ENCODE data around the gene ATP6V0A1.
"Not testable (repeated sequence)": the region's sequence is repeated elsewhere in the genome, so short reads cannot be mapped to it uniquely, and the experiment has no call there.

The ATP6V0A1 gene

DNA sequence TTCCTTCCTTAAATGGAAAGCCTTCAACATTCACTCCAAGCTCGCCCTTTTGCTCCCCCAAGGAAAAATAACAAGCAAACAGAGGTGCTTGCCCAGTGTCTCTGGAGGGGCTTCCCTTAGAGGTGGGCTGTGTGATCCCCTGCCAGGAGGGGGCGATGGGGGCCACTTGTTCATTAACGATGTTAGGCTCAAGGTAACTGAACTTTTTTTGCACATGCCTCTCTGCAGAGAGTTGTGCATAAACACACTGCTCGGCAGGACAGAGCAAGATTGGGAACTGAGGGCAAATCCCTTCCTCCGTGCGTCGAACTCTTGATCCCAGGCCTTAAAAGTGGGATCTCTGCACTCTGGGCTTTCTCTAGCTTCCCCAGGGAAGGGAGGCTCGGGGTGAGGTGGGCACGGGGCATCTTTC is 61.9 kb downstream of the ATP6V0A1 start:
- no peak for DNase-seq

DNA sequence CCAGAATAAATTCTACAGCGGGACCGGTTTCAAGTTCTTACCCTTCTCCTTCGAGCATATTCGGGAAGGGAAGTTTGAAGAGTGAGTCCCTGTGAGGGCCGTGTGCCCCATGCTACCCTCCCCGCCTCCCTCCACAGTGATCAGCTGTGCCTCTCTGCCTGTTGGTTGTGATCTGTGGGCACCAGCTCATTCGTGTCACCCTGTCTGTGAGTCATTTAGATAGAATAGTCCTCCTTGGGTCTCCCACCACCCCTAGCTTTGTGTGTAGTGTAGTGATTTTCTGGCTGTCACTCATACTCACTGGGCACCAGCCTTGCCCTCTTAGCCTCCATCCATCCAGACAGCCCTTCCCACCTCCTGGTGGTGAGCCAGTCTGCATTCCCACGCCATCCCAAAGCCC is 62.4 kb downstream of the ATP6V0A1 start:
- DNase-seq, result no peak

DNA sequence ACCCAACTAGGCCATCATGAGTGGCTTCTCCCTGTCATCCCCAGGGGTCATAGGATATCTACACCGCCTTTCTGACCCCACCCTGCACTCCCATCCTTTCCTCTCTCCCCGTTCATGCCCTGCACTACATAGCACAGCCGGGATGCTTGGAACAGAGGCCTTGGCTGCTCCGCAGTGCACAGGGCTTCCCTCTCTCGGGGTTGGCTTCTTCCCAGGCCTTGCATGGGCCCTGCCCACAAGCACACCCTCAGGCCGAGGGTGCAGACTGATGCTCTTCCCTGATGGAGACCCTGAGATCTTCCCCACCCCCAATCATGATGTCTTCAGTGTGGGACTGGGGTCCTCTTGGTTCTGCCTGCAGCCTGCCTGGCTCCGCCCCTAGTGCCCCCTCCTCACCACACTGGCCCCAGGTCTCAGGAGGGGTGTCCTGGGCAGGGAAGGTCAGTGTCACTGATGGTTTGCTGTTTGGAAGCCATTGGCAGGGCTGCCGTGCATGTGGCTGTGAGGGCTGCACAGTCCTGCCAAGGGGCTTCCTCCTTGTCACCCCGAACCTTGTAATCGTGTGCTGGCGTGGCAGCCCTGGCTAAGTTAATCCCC is 63.1 kb downstream of the ATP6V0A1 start:
- no peak for DNase-seq

DNA sequence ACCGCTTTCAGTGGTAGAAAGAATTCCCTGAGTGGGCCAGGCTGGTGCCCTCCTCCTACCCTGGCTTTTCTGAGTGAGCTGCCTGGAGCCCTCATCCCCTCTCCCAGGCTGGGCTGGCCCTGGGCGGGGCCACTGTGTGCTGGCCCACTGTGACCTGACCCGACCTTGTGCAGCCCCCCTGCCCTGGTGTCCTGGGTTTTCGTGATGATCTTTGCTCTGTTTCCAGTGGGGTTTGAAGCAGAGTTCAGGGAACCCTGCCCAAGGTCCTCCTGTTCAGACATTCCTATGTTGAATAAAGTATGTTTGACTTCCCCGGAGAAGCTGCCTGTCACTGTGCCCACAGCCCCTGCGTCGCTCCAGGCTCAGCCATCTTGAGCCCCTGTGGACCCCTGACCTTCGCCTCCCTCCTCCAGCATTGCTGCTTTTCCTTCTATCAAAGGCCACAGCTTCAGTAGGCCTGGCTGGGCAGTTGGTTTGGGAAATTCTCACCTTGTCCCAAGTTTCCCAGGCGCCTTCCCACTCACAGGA is 63.6 kb downstream of the ATP6V0A1 start:
- no peak for DNase-seq

DNA sequence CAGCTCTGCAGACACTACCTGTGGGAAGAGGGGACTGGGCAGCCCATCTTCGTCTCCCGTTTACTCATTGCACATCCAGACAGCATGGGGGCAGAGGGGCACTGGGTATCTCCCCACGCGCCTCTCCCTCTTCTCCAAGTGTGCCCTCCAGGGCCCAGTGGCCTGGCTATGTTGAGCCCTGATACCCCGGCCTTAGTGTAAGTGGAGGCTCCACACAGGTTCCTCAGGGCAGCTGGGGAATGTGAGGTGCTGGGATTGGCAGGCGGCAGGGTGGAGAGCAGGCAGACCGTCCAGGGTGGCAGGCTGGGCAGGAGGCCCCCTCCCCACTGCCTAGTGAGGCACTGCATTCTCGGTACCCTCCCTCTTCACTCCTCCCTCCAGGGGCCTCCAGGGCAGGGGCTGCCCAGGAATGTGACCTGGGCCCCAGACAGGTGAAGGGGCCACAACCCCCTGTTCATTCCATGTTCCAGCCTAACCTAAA is 64.2 kb downstream of the ATP6V0A1 start:
- no peak for DNase-seq

DNA sequence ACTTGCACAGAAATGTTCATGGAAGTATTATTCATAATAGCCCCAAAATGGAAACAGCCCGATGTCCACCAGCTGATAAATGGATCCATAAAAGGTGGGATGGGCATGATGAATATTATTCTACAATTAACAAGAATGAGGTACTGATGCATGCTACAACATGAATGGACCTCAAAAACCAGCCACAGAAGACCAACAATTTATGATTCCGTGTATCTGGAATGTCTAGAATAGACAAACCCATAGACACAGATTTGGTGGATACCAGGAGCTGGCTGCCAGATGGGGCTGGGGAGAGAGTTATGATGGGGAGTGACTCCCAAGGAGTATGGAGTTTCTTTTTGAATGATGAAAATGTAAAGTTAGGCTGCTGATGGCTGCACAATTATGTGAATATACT is 66.5 kb downstream of the ATP6V0A1 start:
- no peak for DNase-seq

DNA sequence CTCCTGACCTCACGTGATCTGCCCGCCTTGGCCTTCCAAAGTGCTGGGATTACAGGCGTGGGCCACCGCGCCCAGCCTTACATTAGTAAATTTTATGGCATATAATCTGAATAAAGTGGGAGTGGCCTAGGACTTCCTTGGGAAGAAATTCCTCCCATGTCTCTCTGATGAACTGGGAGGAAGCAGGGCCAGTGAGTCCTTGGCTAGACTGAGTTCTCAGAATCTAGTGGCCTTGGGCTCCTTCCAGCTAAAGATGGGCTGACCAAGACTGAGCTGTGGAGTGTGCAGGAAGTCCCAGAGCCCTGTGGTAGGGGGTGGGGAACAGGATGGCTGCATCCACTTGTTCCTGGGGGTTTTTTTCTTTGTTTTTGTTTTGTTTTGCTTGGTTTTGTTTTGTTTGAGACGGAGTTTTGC is 67.4 kb downstream of the ATP6V0A1 start:
- no peak for DNase-seq

DNA sequence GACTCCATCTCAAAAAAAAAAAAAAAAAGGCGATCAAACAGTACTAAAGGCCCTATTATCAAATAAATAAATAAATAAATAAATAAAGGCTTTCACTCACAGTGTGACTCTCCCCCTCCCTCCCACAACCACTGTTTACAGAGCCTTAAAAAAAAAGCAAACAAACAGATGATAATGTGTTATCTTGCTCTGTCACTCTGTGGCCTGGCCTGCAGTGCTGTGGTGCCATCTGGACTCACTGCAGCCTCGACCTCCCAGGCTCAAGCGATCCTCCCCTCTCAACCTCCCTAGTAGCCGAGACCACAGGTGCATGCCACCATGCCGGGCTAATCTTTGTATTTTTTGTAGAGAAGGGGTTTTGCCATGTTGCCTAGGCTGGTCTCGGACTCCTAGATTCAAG is 69.3 kb downstream of the ATP6V0A1 start:
- no peak for DNase-seq

DNA sequence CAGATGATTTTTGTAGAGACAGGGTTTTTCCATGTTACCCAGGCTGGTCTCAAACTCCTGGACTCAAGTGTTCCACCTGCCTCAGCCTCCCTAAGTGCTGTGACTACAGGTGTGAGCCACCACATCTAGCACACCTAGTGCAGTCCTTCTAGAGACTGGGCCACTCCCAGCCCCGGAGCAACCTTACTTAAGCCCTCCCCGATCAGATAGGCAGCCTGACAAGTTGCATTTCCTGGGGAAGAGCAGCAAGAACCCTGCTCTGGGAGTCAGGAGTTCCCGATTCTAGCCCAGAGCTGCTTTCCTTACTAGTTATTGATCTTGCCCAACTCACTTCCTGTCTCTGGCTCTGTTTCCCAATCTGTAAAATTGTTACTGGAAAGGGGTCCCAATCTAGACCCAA is 70.4 kb downstream of the ATP6V0A1 start:
- DNase-seq, result no peak

DNA sequence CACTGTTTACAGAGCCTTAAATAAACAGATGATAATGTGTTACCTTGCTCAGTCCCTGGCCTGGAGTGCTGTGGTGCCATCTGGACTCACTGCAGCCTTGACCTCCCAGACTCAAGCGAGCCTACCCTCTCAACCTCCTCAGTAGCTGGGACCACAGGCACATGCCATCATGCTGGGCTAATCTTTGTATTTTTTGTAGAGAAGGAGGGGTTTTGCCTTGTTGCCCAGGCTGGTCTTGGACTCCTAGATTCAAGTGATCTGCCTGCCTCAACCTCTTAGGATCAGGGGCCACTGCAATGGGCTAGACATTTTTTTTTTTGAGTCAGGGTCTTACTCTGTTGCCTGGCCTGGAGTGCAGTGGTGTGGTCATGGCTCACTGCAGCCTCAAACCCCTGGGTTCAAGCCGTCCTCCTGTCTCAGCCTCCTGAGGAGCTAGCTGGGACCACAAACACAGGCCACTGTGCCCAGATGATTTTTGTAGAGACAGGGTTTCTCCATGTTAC is 72.3 kb downstream of the ATP6V0A1 start:
- DNase-seq, result no peak

DNA sequence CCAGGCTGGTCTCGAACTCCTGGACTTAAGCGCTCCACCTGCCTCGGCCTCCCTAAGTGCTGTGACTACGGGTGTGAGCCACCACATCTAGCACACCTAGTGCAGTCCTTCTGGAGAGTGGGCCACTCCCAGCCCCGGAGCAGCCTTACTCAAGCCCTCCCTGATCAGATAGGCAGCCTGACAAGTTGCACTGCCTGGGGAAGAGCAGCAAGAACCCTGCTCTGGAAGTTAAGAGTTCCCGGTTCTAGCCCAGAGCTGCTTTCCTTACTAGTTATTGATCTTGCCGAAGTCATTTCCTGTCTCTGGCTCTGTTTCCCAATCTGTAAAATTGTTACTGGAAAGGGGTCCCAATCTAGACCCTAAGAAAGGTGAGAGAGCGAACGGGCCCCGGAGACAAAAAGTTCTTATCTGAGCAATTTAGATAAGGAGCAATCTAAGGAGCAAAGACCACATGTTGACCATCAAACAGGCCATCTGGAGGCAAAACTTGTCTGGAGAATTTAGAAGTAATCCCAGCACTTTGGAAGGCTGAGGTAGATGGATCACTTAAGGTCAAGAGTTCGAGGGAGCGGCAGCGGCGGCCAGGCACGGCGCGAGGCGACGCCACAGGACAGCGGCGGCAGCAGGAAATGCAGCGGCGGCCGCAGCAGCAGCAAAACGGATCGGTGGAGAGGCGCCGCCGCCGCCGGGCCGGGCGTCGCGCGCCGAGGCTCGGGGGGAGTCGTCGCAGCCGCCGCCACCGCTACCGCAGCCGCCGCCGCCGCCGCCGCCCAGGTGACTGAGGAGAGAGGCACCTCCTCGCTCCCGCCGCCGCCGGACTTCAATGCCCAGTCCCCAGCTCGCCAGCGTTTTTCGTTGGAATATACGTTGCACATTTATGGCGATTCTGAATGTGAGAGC is 73.0 kb downstream of the ATP6V0A1 start:
- peak; percentile 36 for DNase-seq

DNA sequence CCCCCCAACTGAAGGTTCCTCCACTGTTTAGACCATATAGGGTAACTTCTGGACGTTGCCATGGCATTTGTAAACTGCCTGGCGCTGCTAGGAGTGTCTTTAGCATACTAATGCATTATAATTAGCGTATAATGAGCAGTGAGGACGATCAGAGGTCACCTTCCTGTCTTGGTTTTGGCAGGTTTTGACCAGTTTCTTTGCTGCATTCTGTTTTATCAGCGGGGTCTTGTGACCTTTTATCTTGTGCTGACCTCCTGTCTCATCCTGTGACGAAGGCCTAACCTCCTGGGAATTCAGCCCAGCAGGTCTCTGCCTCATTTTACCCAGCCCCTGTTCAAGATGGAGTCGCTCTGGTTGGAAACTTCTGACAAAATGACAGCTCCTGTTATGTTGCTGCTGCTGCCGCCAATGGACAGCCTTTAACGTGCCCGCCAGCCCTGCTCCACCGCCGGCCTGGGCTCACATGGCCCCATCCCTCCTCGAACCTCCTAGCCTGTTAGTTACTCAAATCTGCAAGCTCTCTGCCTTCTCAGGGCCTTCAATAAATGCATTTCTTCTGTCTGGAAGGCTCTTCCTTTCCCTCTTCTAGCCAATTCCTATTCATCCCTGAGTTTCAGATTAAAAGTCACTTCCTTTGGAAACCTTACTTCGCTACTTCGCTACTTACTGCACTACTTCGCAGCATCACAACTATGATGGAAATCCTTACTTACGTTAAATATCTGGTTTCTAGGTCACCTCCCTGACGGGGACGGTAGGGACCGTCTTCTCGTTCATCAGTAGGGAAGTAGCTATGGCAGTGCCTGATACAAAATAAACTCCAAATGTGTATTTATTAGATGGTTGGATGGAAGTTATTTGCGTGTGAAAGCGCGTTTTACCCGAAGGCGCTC is 76.7 kb downstream of the ATP6V0A1 start:
- no peak for DNase-seq

DNA sequence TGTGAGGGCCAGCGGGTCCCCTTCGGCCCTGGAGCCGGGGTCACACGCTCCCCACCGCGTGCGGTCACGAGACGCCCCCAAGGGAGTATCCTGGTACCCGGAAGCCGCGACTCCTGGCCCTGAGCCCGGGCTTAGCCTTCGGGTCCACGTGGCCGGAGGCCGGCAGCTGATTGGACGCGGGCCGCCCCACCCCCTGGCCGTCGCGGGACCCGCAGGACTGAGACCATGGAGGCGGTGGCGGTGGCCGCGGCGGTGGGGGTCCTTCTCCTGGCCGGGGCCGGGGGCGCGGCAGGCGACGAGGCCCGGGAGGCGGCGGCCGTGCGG is 77.3 kb downstream of the ATP6V0A1 start, which contains the start of gene NAGLU:
TSS of gene NAGLU (plus strand) at position 194 of the 324 bp plus-strand sequence. CDS start at position 226, 32 bp downstream.
- DNase-seq, result peak; percentile 75

DNA sequence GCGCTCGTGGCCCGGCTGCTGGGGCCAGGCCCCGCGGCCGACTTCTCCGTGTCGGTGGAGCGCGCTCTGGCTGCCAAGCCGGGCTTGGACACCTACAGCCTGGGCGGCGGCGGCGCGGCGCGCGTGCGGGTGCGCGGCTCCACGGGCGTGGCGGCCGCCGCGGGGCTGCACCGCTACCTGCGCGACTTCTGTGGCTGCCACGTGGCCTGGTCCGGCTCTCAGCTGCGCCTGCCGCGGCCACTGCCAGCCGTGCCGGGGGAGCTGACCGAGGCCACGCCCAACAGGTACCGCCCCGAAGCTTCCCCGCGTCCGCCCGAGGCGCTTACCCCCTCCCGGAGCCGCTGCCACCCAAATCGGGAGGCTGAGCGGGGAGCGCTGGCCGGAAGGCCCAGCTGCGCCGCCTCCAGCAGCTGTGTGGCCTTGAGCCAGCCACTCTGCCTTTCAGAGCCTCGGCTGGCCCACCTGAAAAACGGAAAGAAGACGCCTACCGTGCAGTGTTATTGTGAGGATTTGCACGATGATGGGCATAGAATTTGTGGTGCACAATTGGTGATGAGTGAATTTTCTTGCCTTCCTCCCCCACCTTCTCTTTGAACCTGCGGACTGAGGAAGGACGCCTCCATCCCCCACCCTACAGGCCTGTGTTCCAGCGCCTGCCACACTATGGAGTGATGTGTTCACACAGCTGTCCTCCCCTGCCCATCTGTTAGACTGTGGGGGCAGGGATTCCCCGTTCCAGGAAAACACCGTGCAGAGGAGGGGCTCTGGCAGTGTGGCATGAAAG is 77.9 kb downstream of the ATP6V0A1 start:
- DNase-seq, result peak; percentile 68

DNA sequence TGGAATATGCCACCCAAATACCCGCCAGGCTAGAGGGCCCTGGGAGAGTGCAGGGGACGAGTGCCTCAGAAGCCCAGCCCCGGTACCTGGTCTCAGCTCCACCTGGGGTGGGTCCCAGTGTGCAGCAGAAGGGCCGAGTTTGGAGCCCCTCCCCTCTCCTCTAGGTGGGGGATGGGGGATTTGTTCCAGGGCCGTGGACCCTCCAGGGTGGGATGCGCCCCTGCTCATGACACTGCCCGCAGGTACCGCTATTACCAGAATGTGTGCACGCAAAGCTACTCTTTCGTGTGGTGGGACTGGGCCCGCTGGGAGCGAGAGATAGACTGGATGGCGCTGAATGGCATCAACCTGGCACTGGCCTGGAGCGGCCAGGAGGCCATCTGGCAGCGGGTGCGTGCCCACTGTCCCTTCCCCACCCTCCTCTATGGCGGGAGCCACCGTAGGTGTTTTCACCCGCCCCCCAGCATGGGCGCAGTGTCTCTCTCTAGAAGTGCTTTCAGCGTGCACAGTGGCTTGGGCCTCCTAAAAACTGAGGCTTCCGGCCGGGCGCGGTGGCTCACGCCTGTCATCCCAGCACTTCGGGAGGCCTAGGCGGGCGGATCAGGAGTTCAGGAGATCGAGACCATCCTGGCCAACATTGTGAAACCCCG is 78.6 kb downstream of the ATP6V0A1 start:
- no peak for DNase-seq

DNA sequence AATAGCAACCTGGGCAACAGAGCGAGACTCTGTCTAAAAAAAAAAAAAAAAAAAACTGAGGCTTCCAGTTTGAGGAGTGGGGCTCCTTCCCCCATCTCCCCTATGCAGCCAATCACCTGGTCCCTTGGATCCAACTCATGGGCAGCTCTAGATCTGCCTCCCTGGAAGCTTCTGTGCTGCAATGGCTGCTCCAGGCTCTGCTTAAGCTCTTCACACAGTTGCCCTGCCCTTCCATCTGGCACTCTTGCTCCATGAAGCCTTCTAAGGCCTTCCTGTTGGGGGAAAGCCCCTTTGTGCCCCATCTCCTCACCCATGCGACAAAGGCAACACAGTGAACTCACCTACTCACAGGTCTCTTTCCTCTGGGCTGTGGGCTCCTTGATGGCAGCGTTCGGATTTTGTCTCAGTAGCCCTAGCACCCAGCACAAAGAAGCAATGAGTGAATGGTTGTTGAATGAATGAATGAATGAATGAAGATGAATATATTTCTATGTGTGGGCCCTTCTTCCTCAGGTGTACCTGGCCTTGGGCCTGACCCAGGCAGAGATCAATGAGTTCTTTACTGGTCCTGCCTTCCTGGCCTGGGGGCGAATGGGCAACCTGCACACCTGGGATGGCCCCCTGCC is 79.3 kb downstream of the ATP6V0A1 start:
- DNase-seq, result no peak

DNA sequence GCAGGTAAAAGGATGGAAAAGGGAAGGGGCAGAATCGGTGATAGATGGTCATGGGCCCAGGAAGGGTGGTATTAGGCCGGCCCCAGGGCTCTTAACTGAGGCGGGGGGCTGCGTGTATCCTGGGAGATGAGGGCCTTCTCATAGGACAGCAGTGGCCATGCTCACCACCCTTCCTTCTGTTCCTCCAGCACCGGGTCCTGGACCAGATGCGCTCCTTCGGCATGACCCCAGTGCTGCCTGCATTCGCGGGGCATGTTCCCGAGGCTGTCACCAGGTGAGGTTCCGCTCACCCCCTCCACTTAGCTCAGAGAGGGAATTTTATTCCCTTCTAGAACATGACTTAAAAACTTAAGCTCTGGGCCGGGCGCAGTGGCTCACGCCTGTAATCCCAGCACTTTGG is 79.8 kb downstream of the ATP6V0A1 start:
- DNase-seq, result no peak

DNA sequence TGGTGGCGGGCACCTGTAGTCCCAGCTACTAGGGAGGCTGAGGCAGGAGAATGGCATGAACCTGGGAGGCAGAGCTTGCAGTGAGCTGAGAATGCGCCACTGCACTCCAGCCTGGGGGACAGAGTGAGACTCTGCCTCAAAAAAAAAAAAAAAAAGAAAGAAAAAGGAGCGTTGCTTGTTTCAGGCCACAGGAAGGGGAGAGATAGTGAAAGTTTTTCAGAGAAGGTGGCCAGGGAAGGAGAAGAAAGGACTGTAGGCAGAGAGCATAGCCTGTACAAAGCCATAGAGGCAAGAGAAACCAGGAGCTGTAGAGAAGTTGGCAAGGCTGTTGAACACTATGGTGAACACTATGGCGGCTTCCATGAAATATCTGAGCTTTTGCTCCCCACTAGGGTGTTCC is 81.9 kb downstream of the ATP6V0A1 start:
- DNase-seq, result not testable (repeated sequence)

DNA sequence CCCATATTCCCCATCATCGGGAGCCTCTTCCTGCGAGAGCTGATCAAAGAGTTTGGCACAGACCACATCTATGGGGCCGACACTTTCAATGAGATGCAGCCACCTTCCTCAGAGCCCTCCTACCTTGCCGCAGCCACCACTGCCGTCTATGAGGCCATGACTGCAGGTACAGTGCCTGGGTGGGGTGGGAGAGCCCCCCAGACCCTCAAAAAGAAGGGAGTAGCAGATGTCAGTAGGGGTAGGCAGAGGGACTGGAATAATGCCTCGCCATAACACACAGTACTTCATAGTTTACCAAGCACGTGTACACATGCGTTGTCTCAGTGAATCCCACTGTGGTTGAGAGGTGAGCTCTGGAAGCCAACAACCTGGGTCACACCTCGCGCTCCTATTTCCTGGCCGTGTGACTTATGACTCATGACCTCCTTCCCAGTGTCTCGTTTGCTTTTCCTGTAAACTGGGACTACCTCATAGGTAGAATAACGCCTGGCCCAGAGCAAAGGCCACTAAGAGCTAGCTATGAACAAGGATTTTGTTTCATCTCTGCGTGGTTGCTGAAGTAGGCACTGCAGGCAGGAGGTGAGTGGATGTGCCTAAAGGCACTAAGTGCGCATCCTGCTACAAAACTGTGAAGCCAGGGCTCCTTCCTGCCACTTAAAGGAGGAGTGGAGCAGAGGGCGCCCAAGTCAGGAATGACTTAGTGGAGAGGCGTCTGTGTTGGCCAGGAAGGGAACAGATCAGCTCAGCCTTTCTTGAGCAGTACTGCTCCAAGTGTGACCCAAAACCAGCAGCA is 82.6 kb downstream of the ATP6V0A1 start:
- no peak for DNase-seq
